ENCODE results near the gene SOX6. TPM values are rescaled to one million over a fixed set of nuclear protein-coding genes. Genes with fewer than 3 reads are reported as not detected.

Gene SOX6
- total RNA-seq, 4 donors from 2014 or later: 5.7 to 23.8 (median 18.4) TPM

DNA sequence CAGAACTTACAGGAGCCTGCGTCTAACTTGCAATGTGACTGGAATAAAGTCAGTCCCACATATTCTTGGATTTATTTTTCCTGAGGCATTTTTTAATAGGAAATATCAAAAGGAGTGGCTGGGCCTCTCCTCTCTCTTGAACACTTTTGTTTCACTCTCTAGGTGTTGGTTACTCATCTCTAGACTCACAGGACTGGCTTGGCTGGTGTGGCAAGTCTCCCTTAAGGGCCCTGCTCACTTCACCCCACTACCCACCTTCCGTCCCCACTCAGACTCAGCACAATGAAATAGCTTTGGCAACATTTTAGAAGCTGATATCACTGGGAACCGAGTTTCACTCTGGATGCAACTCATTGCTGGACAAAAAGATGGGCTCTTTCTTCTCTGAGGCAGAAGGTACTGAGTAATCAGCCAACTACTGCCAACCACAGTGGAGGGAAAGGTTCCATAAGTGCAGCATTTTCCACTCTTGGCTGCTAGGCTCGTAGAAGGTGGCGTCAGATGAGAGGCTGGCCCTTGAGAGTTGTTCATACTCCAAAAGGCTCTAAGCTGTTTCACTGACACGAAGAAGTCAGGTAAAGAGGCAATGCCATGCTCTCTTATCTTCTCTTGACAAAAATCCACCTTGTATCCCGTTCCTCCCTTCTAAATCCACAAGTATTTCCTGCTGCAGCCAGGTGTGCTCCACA lies 390.6 kb downstream of the SOX6 start:
- 93 to 94% methylated on average over 7 of the region's 7 CpGs for WGBS, 2 donors

DNA sequence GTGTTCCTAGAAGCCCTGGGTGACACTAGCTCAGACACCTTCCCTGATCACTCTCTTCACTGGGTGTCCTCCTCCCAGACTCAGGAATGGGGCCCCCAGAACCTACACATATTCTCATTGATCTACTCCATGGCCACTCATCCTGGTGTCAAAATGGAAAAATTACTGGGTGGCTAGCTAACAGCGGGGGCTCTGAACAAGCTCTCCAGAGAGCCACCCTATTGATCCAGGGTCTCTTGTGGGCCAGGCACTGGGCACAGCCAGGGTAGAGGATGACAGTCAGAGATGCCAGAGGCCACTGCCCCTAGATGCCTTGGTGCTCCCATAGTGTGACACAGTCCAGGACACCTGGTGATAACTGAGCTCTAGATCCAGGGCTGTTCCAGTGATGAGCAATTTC lies 393.1 kb downstream of the SOX6 start:
- TF ChIP-seq, protein P1, sequence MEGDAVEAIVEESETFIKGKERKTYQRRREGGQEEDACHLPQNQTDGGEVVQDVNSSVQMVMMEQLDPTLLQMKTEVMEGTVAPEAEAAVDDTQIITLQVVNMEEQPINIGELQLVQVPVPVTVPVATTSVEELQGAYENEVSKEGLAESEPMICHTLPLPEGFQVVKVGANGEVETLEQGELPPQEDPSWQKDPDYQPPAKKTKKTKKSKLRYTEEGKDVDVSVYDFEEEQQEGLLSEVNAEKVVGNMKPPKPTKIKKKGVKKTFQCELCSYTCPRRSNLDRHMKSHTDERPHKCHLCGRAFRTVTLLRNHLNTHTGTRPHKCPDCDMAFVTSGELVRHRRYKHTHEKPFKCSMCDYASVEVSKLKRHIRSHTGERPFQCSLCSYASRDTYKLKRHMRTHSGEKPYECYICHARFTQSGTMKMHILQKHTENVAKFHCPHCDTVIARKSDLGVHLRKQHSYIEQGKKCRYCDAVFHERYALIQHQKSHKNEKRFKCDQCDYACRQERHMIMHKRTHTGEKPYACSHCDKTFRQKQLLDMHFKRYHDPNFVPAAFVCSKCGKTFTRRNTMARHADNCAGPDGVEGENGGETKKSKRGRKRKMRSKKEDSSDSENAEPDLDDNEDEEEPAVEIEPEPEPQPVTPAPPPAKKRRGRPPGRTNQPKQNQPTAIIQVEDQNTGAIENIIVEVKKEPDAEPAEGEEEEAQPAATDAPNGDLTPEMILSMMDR (IDR thresholded peaks at IDR 0.05): no peak
- TF ChIP-seq EP300 (IDR thresholded peaks at IDR 0.05) (no peak), POLR2A (IDR thresholded peaks at IDR 0.05) (no peak)
- Histone ChIP-seq H3K27me3 (no peaks in the 10 kb centered on the region), H3K36me3 (no peaks in the 10 kb centered on the region), H3K4me1 (peaks cover 0 to 18% (median 9%) of the 10 kb centered on the region in 4 donors), H3K27ac (no peak overlapping the region), H3K9me3 (no peaks in the 10 kb centered on the region), H3K4me3 (no peak overlapping the region)
- 100% methylated on average over 1 of the region's 1 CpG for WGBS, 2 donors
- DNase-seq (ENCODE audit: low spot score in 2 of 2): no peak

More for the DNA sequence above, 390.6 kb downstream of the SOX6 start:
- peaks cover 0 to 42% (median 19%) of the 10 kb centered on the region in 4 donors for H3K4me1 ChIP-seq
- H3K36me3 ChIP-seq: no peaks in the 10 kb centered on the region
- no peaks in the 10 kb centered on the region for H3K9me3 ChIP-seq
- H3K27ac ChIP-seq: no peak overlapping the region
- H3K4me3 ChIP-seq: no peak overlapping the region
- DNase-seq (ENCODE audit: low spot score in 2 of 2): no peak
- TF ChIP-seq POLR2A (IDR thresholded peaks at IDR 0.05) (no peak), EP300 (IDR thresholded peaks at IDR 0.05) (no peak)
- TF ChIP-seq, protein P1 (IDR thresholded peaks at IDR 0.05): no peak
- no peaks in the 10 kb centered on the region for H3K27me3 ChIP-seq

DNA sequence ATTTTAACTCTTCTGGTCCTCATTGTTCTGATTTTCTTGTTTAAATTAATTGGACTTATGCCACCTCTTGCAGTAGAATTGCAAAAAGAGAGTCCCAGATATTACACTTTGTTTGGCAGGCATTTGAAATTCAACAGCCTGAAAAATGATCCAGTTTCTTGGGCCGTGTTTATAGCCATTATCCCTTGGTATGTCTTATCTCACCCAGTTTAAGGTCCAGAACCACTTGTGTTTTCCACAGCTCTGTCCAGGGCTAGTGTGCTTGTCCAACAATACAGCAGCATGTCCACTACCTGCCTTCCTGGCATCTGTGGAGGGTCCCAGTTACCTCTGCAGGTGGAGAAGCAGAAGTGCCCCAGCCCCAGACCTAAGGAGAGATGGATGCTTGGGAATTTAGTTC lies 397.4 kb downstream of the SOX6 start:
- 61 to 83% methylated on average over 1 of the region's 1 CpG for WGBS, 2 donors
- H3K36me3 ChIP-seq: no peaks in the 10 kb centered on the region
- TF ChIP-seq EP300 (IDR thresholded peaks at IDR 0.05): no peak
- TF ChIP-seq, protein P1 (IDR thresholded peaks at IDR 0.05): no peak
- no peak for TF ChIP-seq POLR2A (IDR thresholded peaks at IDR 0.05)
- H3K4me3 ChIP-seq: no peak overlapping the region
- H3K27me3 ChIP-seq: no peaks in the 10 kb centered on the region
- no peaks in the 10 kb centered on the region for H3K9me3 ChIP-seq
- no peak overlapping the region for H3K27ac ChIP-seq
- no peak for DNase-seq (ENCODE audit: low spot score in 2 of 2)
- no peaks in the 10 kb centered on the region for H3K4me1 ChIP-seq

DNA sequence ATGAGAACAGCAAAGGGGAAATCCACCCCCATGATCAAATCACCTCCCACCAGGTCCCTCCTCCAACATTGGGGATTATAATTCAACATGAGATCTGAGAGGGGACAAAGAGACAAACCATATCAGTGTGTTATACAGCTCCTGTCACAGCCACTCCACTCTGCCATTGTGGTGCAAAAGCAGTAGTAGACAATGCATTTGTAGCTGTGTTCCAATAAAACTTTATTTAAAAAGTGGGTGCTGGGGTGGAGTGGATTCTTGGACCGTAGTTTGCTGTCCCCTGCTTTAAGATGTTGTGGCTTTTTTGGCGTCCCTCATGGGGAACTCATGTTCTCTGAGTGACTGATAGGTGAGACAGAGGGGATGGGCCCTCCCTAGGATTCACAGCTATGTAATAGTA lies 399.1 kb downstream of the SOX6 start:
- Histone ChIP-seq H3K27me3 (no peaks in the 10 kb centered on the region), H3K4me1 (no peaks in the 10 kb centered on the region), H3K4me3 (no peak overlapping the region), H3K9me3 (no peaks in the 10 kb centered on the region), H3K27ac (no peak overlapping the region), H3K36me3 (no peaks in the 10 kb centered on the region)
- TF ChIP-seq, protein P1 (IDR thresholded peaks at IDR 0.05): no peak
- TF ChIP-seq POLR2A (IDR thresholded peaks at IDR 0.05) (no peak), EP300 (IDR thresholded peaks at IDR 0.05) (no peak)
- DNase-seq (ENCODE audit: low spot score in 2 of 2): no peak
- WGBS, 2 donors: 26 to 98% methylated on average over 2 of the region's 2 CpGs

DNA sequence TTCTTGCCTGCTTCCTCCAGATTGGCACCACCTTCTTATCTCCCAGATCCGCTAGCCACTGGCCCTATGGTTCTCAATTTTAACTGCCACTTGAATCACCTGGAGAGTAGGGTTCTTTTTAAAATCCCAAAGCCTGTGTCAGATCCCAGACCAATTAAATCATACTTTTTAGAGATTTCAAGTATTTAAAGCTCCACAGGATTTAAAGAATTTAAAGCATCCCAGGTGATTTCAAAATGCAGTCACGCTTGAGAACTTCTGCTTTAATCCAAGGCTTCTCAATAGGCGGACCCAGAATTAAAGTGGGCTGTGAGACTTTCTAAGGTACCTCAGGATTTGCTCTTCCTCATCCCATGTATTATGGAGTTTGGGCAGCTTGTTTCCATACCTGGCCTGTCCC lies 400.0 kb downstream of the SOX6 start:
- 96 to 100% methylated on average over 3 of the region's 3 CpGs for WGBS, 2 donors
- H3K9me3 ChIP-seq: no peaks in the 10 kb centered on the region
- H3K4me1 ChIP-seq: no peaks in the 10 kb centered on the region
- H3K27me3 ChIP-seq: no peaks in the 10 kb centered on the region
- H3K4me3 ChIP-seq: no peak overlapping the region
- H3K36me3 ChIP-seq: no peaks in the 10 kb centered on the region
- TF ChIP-seq POLR2A (IDR thresholded peaks at IDR 0.05): no peak
- TF ChIP-seq, protein P1 (IDR thresholded peaks at IDR 0.05): no peak
- TF ChIP-seq EP300 (IDR thresholded peaks at IDR 0.05): no peak
- H3K27ac ChIP-seq: no peak overlapping the region
- DNase-seq (ENCODE audit: low spot score in 2 of 2): no peak
